Lower lobe of right lung (tissue), 2 donors: ENCODE results near the gene SHROOM1. TPM values are rescaled to one million over a fixed set of nuclear protein-coding genes. Genes with fewer than 3 reads are reported as not detected.

Experiments used
- ATAC-seq, 2 donors: fragments of 200-7000 bp; cut with Tn5 transposase; one replicate each; pipeline ENCODE4 v1.9.1; 2020 to 2022; ENCODE audit warnings: mild to moderate bottlenecking in 2 of 2, moderate library complexity in 2 of 2
- DNase-seq: peaks from one replicate; pipeline ENCODE4 v3.0.0-alpha.2; 2020
- H3K27ac ChIP-seq: fragments of 200-600 bp; one replicate; pipeline ENCODE4 v1.8.0; 2022
- H3K27me3 ChIP-seq: fragments of 200-600 bp; one replicate; pipeline ENCODE4 v1.8.0; 2022; ENCODE audit warnings: low read depth
- H3K36me3 ChIP-seq: fragments of 200-600 bp; one replicate; pipeline ENCODE4 v1.8.0; 2022; ENCODE audit warnings: mild to moderate bottlenecking
- H3K4me1 ChIP-seq: fragments of 200-600 bp; one replicate; pipeline ENCODE4 v1.8.0; 2022
- H3K4me3 ChIP-seq: fragments of 200-600 bp; one replicate; pipeline ENCODE4 v1.8.0; 2022; ENCODE audit warnings: mild to moderate bottlenecking
- H3K9me3 ChIP-seq: fragments of 200-600 bp; one replicate; pipeline ENCODE4 v1.8.0; 2022
- intact Hi-C: fragments of 100-400 bp; cut with DNase I; formaldehyde crosslinking; loops from one replicate; pipeline ENCODE4 v1.11.0; 2022
- total RNA-seq: library from RNA; stranded (reverse); fragmentation: NEBNext Ultra II Directional; extraction: Animal tissue kit (Norgen Biotek cat#: 25700); gene quantifications from one replicate; pipeline ENCODE4 v1.2.1, GENCODE V29; 2021
- TF ChIP-seq, protein P1 (sequence below): fragments of 200-600 bp; IDR thresholded peaks from one replicate; pipeline ENCODE4 v1.8.0; 2022; ENCODE audit warnings: antibody characterized with exemption, mild to moderate bottlenecking
- donor health status: DM: no; HTN: yes; CAD: no; lungs with severe emphysema.

The SHROOM1 gene
- total RNA-seq, 1 donor from 2014 or later, result 17.3 TPM

GRCh38 chr5:132772291-132773070 is 58.0 kb downstream of the SHROOM1 start:
- DNase-seq, result no peak
- intact Hi-C loops, result no loop called here
- no peak overlapping the region for H3K4me3 ChIP-seq
- no peaks in the 10 kb centered on the region for H3K27me3 ChIP-seq
- H3K4me1 ChIP-seq, result peaks cover 43% of the 10 kb centered on the region
- ATAC-seq, result no peak
- TF ChIP-seq, protein P1, sequence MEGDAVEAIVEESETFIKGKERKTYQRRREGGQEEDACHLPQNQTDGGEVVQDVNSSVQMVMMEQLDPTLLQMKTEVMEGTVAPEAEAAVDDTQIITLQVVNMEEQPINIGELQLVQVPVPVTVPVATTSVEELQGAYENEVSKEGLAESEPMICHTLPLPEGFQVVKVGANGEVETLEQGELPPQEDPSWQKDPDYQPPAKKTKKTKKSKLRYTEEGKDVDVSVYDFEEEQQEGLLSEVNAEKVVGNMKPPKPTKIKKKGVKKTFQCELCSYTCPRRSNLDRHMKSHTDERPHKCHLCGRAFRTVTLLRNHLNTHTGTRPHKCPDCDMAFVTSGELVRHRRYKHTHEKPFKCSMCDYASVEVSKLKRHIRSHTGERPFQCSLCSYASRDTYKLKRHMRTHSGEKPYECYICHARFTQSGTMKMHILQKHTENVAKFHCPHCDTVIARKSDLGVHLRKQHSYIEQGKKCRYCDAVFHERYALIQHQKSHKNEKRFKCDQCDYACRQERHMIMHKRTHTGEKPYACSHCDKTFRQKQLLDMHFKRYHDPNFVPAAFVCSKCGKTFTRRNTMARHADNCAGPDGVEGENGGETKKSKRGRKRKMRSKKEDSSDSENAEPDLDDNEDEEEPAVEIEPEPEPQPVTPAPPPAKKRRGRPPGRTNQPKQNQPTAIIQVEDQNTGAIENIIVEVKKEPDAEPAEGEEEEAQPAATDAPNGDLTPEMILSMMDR, result no peak
- no peaks in the 10 kb centered on the region for H3K9me3 ChIP-seq
- H3K36me3 ChIP-seq, result no peaks in the 10 kb centered on the region
- peak overlapping the region; percentile 41 for H3K27ac ChIP-seq

Other genes with a start within 250 kb of the SHROOM1 start
- gene IL13, start 172.5 kb downstream of the SHROOM1 start, total RNA-seq, result not detected
- gene IL4, start 156.7 kb downstream of the SHROOM1 start, total RNA-seq, result not detected
- gene KIF3A, start 93.1 kb downstream of the SHROOM1 start, total RNA-seq, result 10.8 TPM
- 1.1 TPM for gene CCNI2, start 83.2 kb downstream of the SHROOM1 start, total RNA-seq
- gene SEPTIN8, start 53.4 kb downstream of the SHROOM1 start, total RNA-seq, result 32.8 TPM
- 0.18 TPM for gene SOWAHA, start 17.3 kb downstream of the SHROOM1 start, total RNA-seq
- 0.15 TPM for gene GDF9, start 35.8 kb upstream of the SHROOM1 start, total RNA-seq
- 271 TPM for gene UQCRQ, start 36.0 kb upstream of the SHROOM1 start, total RNA-seq
- gene LEAP2, start 43.0 kb upstream of the SHROOM1 start, total RNA-seq, result 1.7 TPM
- gene AFF4, start 133.0 kb upstream of the SHROOM1 start, total RNA-seq, result 68.6 TPM
- gene ZCCHC10, start 195.9 kb upstream of the SHROOM1 start, total RNA-seq, result 18.5 TPM
- 66.0 TPM for gene HSPA4, start 221.4 kb upstream of the SHROOM1 start, total RNA-seq